Glutamatergic neuron (in vitro differentiated cells): ENCODE data around the gene RBFOX1. TPM values are rescaled to one million over a fixed set of nuclear protein-coding genes. Genes with fewer than 3 reads are reported as not detected.

Experiments used
- DNase-seq: peaks from one replicate; pipeline ENCODE4 v3.0.0; 2022
- H3K27ac Mint-ChIP-seq: one replicate; pipeline ENCODE4 v1.8.0; 2020; ENCODE audit warnings: mild to moderate bottlenecking, mixed read lengths, inconsistent platforms; ENCODE audit not compliant: unreplicated experiment
- H3K27me3 Mint-ChIP-seq: one replicate; pipeline ENCODE4 v1.8.0; 2020; ENCODE audit warnings: mild to moderate bottlenecking, moderate library complexity, mixed read lengths, inconsistent platforms; ENCODE audit not compliant: unreplicated experiment
- H3K36me3 Mint-ChIP-seq: one replicate; pipeline ENCODE4 v1.8.0; 2020; ENCODE audit warnings: mild to moderate bottlenecking, mixed read lengths, inconsistent platforms; ENCODE audit not compliant: unreplicated experiment
- H3K4me1 Mint-ChIP-seq: one replicate; pipeline ENCODE4 v1.8.0; 2020; ENCODE audit warnings: mild to moderate bottlenecking, low read depth, mixed read lengths, inconsistent platforms; ENCODE audit not compliant: unreplicated experiment
- H3K4me3 Mint-ChIP-seq: one replicate; pipeline ENCODE4 v1.8.0; 2020; ENCODE audit warnings: mild to moderate bottlenecking, mixed read lengths, inconsistent platforms; ENCODE audit not compliant: unreplicated experiment
- H3K9me3 Mint-ChIP-seq: one replicate; pipeline ENCODE4 v1.8.0; 2020; ENCODE audit warnings: mild to moderate bottlenecking, moderate library complexity, mixed read lengths, inconsistent platforms; ENCODE audit not compliant: unreplicated experiment
- CTCF ChIP-seq: fragments of 200-600 bp; sonication (generic); IDR thresholded peaks from one replicate; pipeline ENCODE4 v1.5.0; 2021; ENCODE audit not compliant: partially characterized antibody, unreplicated experiment
- total RNA-seq: library from RNA; stranded (reverse); fragmentation: NEBNext Ultra II Directional; extraction: Animal tissue kit (Norgen Biotek cat#: 25700); gene quantifications from one replicate; pipeline ENCODE4 v1.2.1, GENCODE V29; 2021; ENCODE audit not compliant: unreplicated experiment

The RBFOX1 gene
- total RNA-seq, 1 donor from 2014 or later, result 30.5 TPM

GRCh38 chr16:7392206-7392605, 59.6 kb downstream of the RBFOX1 start:
- no peaks in the 10 kb centered on the region for H3K27me3 Mint-ChIP-seq
- peaks cover 15% of the 10 kb centered on the region for H3K9me3 Mint-ChIP-seq
- TF ChIP-seq CTCF, result no peak
- no peak overlapping the region for H3K4me3 Mint-ChIP-seq
- H3K27ac Mint-ChIP-seq, result no peak overlapping the region
- no peak for DNase-seq
- H3K36me3 Mint-ChIP-seq, result no peaks in the 10 kb centered on the region
- H3K4me1 Mint-ChIP-seq, result peaks cover 4% of the 10 kb centered on the region

GRCh38 chr16:7393680-7394079, 61.0 kb downstream of the RBFOX1 start:
- Mint-ChIP-seq H3K9me3 (peaks cover 15% of the 10 kb centered on the region), H3K27ac (no peak overlapping the region), H3K36me3 (no peaks in the 10 kb centered on the region), H3K4me3 (no peak overlapping the region), H3K4me1 (peaks cover 4% of the 10 kb centered on the region), H3K27me3 (no peaks in the 10 kb centered on the region)
- DNase-seq, result no peak
- no peak for TF ChIP-seq CTCF

GRCh38 chr16:7394720-7395336, 62.2 kb downstream of the RBFOX1 start:
- no peaks in the 10 kb centered on the region for H3K36me3 Mint-ChIP-seq
- H3K27ac Mint-ChIP-seq, result no peak overlapping the region
- no peaks in the 10 kb centered on the region for H3K27me3 Mint-ChIP-seq
- no peak overlapping the region for H3K4me3 Mint-ChIP-seq
- no peak for DNase-seq
- no peak for TF ChIP-seq CTCF
- peaks cover 13% of the 10 kb centered on the region for H3K9me3 Mint-ChIP-seq
- H3K4me1 Mint-ChIP-seq, result peaks cover 4% of the 10 kb centered on the region

- no peak overlapping the region for H3K4me3 Mint-ChIP-seq
- no peak for TF ChIP-seq CTCF
- H3K27ac Mint-ChIP-seq, result no peak overlapping the region
- peaks cover 4% of the 10 kb centered on the region for H3K4me1 Mint-ChIP-seq
- H3K27me3 Mint-ChIP-seq, result no peaks in the 10 kb centered on the region
- peaks cover 8% of the 10 kb centered on the region for H3K9me3 Mint-ChIP-seq
- no peaks in the 10 kb centered on the region for H3K36me3 Mint-ChIP-seq
- DNase-seq, result no peak
Measured at GRCh38 chr16:7397901-7398300, 65.3 kb downstream of the RBFOX1 start.

- H3K36me3 Mint-ChIP-seq, result no peaks in the 10 kb centered on the region
- no peak overlapping the region for H3K4me3 Mint-ChIP-seq
- H3K27ac Mint-ChIP-seq, result no peak overlapping the region
- no peak for DNase-seq
- H3K4me1 Mint-ChIP-seq, result peaks cover 4% of the 10 kb centered on the region
- H3K27me3 Mint-ChIP-seq, result no peaks in the 10 kb centered on the region
- no peak for TF ChIP-seq CTCF
- peaks cover 8% of the 10 kb centered on the region for H3K9me3 Mint-ChIP-seq
Measured at GRCh38 chr16:7398536-7398935, 65.9 kb downstream of the RBFOX1 start.
